Fibroblast of lung (primary cell): Measurements from ENCODE around the gene MEIOSIN.

ENCODE experiments used
- CTCF ChIP-seq, 2 donors: IDR thresholded peaks in 1 of 2; conservative IDR thresholded peaks in 1 of 2; 1 replicate in 1 of 2; 2 replicates in 1 of 2; pipeline ENCODE4 v1.5.1; 2011 to 2012; ENCODE audit warnings: low read length in 2 of 2, control low read depth in 1 of 2, inconsistent platforms in 1 of 2, low read depth in 1 of 2, mild to moderate bottlenecking in 1 of 2
- EZH2 ChIP-seq: IDR thresholded peaks from 2 replicates; pipeline ENCODE4 v1.5.1; 2012; ENCODE audit warnings: low read length, control low read depth, mild to moderate bottlenecking; ENCODE audit errors: missing control alignments

GRCh38 chr19:45774765-45775164, 41.5 kb downstream of the MEIOSIN start:
- TF ChIP-seq CTCF (conservative IDR thresholded peaks at IDR 0.05 in 1 of 2, IDR thresholded peaks at IDR 0.05 in 1 of 2; ENCODE audit: low read depth in 1 of 2, low read length in 2 of 2) (no peak), EZH2 (no peak)
